Stimulated activated CD8-positive, alpha-beta memory T cell treated with anti-CD3 and anti-CD28 coated beads, Interleukin-7, amount 100 ng/mL, for 24 hours (primary cell): Measurements from ENCODE around the gene FKBP5.
"Not testable (repeated sequence)": the region's sequence is repeated elsewhere in the genome, so short reads cannot be mapped to it uniquely, and the experiment has no call there.

ENCODE experiments used
- DNase-seq: peaks from one replicate; pipeline ENCODE4 v3.0.0-alpha.2; 2020; ENCODE audit warnings: low read depth

FKBP5 gene

DNA sequence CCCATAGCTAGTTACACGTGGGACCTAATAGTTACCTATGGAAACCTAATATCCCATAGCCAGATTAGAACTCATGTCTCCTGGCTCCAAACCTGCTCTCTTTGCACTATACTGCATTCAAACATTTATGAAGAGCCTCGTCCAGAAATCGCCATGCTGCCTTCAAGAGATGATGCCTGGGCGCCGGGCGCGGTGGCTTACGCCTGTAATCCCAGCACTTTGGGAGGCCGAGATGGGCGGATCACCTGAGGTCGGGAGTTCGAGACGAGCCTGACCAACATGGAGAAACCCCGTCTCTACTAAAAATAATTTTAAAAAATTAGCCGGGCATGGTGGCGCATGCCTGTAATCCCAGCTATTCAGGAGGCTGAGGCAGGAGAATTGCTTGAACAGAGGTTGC lies 1.3 kb upstream of the FKBP5 start:
- not testable (repeated sequence) for DNase-seq

DNA sequence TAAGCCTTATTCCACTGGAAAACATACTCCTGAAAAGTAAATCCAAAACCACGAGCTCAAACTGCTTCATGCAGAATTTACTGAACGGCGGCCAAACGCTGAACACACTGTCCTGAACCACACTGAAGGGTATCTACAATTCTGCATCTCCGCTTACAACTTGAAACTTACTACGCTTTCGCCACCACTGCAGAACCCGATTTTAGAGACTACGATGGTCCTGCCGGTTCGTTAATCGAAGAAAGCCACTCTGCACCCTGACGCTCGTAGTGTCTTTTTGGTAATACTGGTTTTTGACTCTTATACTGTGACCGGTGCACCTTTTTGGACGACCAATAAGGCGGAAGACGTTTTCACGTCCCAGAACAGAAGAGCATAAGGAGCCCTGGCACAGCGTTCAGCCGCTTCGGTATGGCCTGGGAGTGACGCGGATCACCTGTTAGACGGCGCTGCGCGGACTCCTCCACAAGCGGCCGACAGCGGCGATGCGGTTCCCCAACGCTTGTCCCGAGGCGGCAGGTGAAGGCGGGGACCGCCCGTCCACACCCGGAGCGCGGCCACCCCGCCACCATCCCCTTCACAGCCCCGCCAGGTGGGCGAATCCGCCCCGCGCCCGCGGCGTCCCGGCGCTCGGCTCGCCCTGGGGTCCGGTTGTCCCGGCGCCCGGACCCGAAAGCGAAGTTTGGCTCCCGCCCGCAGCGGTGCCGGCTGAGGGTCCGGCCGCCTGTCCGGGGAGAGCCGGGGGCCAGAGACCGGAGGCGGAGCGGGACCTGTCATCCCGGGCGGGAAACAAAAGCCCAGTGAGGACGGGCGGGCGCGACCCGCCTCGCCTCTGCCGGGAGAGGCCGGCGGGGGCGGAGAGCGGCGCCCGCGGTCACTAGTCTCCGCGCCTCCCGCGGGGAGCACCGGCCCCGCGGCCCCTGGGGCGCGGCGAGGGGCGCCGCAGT lies 784 bp downstream of the FKBP5 start:
- DNase-seq, result no peak

DNA sequence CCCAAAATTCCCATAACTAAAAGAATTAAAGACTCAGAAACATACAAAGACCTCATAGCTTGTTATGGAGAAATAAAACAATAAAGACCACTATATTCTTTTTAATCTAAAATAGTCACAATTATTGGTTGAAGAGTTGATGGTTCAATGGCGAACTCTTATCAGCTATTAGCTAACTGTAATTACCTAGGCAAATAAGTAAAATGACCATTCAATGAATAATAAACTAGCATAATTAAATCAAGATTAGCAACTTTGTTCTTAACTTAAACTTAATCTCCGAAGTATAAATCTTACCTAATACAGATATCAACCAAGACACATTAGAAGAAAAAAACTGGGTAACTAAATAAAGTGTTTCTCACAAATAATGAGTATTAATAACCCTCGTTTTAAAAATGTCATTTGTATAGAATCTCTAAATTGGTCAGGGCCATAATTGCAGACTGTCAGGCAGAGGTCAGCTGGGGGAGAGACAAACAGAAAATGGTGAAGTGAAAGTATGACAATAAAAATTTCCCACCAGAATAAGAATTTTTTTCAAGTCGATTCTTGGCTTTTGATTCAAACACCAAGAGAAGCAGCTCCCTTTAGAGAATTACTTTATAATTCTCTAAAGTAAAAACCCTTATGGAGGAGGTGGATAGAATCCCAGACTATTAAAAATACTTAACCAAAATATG lies 1.7 kb downstream of the FKBP5 start:
- DNase-seq, result no peak

DNA sequence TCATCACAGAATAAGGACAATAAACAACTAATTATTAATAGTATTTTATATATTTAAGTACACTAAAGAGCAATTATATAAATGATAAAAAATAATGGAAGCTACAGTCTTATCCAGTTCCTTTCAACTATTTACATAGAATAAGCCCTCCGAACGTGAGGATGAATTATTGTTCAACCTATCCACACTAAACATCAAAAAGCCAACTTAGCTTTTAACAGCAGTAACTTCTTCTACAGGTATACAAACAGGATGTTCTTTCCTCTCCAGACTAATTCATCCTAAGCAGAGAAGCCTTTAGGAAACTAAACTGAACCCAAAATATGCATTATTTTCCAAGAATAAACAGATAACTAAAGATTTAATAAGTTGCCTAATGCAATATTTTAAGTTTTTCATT lies 2.3 kb downstream of the FKBP5 start:
- no peak for DNase-seq

DNA sequence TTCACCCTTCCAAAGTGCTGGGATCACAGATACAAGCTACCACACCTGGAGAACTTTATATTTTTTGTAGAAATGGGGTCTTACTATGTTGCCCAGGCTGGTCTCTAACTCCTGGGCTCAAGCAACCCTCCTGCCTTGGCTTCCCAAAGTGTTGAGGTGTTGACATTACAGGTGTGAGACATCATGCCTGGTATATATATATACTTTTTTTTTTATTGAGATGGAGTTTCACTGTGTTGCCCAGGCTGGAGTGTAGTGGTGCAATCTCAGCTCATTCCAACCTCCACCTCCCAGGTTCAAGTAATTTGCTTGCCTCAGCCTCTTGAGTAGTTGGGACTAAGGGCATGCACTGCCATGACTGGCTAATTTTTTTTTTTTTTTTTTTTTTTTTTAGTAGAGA lies 5.4 kb downstream of the FKBP5 start:
- DNase-seq, result no peak

DNA sequence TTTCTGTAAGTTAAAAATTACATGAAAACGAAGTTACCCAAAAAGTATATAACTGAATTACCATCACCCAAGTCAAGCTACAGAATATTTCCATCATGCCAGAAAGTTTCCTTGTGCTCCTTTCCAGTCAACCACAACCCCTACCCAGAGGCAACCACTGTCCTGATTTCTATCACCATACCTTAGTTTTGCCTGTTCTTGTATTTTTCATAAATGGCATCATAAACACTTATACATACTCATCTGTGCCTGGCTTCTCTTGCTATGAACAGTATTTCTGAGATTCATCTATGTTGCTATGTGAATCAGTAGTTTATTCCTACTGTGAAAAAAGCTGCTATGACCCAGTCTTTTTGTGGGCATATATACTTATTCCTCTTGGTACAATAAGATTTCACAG lies 7.4 kb downstream of the FKBP5 start:
- DNase-seq, result no peak

- no peak for DNase-seq
Measured at GRCh38 chr6:35679399-35679798, 9.3 kb downstream of the FKBP5 start.

GRCh38 chr6:35678814-35679213 lies 9.9 kb downstream of the FKBP5 start:
- no peak for DNase-seq

DNA sequence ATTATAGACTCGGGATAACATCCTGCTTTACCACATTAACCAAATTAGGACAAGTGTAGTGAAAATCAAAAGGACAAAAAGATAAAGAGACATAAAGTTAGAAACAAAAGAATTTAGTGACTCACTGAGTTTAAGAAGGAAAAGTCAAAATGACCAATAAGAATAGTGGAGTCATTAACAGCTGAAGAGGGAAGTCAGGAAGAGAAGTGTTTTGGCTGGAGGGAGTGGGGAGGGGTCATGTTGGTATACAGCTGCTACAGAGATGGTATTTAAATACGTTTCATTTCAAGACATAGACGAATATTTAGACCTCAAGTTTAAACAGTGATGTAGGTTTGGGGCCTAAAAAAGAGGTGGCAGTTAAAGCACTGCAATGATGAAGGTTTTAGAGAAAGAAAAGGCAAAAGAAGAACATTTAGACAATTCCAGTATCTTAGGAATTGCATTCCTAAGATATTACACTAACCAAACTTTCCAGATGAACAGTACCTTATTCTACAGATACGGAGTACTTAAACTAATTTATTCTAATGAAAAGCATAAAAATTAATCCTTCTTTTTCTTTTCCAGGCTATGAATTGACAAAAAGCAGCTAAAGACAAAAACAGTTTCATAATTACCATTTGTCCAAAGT lies 10.6 kb downstream of the FKBP5 start:
- DNase-seq, result no peak

DNA sequence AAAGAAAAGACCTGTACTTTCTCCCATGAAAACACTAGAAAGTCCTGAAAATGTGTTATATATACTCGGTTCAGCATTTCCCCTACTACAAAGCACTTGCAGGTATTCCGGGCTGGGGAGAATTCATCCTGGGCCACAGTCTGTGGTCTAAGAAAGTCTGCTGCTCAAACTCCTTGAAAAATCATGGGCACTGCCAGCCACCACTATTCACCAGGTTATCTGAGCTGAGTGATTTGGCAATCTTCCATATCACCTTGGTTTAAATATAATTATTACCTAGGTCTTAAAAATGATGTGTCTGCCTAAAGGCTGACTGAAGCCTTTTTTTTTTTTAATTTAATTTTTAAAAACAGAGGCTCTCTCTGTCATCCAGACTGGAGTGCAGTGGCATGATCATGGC lies 11.3 kb downstream of the FKBP5 start:
- no peak for DNase-seq

GRCh38 chr6:35675871-35676459 lies 12.8 kb downstream of the FKBP5 start:
- no peak for DNase-seq

DNA sequence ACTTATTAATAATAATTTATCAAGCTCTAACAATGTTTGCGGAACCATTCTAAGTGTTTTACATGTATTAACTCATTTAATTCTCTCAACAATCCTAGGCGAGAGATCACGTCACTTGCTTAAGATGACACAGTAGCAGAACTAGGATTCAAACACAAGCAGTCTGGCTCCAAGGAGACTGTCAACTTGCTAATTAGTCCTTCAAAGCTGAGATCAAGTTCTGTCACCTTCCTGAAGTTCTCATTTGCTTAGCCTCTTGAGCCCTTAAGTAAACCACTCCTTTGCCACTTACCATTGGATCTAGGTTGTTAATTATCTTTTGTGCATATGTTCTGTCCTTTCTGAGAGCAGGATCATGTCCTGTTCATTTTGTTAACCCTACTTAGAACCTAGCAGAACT lies 14.1 kb downstream of the FKBP5 start:
- DNase-seq, result no peak

DNA sequence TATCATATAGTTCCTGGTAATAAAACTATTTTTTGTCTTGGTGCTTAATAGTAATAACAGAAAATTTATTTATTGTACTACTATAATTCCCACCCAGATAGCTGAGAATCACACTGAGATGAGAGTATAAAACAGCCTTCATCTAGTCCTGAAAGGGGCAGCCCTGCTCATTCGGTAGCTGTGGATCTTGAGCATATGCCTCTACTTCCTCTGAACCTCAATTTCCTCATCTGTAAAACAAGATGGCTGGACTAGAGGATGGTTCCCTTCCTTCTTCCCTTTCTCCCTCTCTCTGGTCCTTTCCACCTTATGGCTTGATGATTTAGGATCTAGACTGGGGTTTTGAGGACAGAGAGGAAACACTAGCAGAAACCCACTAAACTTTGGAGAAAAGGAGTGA lies 15.0 kb downstream of the FKBP5 start:
- DNase-seq, result no peak

- not testable (repeated sequence) for DNase-seq
Measured at GRCh38 chr6:35673284-35673666, 15.4 kb downstream of the FKBP5 start.

GRCh38 chr6:35670453-35670852 lies 18.3 kb downstream of the FKBP5 start:
- not testable (repeated sequence) for DNase-seq

GRCh38 chr6:35669451-35670045 lies 19.2 kb downstream of the FKBP5 start:
- DNase-seq, result no peak

DNA sequence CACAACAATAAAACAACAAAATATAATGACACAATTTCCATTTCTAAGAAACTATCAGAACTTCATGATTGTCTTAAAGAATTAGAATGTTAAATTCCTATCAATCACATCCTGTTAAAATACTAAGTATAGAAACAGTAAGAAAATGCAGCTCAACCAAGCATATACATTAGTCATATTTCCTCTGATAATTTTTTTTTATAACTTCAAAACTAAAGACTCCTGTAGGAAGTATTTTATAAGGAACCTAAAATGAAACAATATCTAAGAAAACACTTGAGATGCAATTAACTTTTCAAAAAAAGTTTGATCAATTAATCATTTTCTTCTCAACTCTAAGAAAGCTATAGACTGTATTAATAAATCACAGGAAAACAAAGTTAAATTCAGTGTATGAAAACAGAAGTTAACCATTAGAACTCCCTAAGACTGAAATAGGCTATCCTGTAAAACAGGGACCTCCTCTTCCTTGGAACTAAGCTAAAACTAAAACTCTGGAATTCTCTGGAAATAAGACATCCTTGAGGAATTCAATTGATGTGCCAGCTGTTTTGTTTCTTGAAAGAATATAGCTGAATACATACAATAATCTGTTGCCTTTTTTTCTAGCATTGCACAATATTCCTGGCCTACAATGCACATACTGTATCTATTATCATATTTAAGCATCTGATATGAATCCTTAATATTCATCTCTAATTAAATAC lies 19.8 kb downstream of the FKBP5 start:
- DNase-seq, result no peak

DNA sequence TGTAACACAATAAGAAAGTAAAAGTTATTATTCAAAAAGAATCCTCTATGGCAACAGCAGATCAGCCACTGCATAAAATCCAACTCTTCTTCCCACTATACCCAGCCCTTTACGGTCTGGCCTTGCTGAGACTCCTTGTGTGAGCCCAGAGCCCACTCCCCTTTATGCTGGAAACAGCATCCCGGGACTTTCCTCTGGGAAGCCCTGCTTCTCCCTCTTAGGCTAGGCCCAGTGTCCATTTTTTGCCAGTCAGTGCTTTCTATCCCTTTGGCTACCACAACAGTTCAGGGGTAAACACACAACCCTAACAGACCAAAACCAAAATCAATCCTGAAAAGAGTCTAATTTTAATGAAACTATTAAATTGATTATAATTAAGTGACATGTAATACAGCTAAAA lies 20.6 kb downstream of the FKBP5 start:
- DNase-seq, result no peak

DNA sequence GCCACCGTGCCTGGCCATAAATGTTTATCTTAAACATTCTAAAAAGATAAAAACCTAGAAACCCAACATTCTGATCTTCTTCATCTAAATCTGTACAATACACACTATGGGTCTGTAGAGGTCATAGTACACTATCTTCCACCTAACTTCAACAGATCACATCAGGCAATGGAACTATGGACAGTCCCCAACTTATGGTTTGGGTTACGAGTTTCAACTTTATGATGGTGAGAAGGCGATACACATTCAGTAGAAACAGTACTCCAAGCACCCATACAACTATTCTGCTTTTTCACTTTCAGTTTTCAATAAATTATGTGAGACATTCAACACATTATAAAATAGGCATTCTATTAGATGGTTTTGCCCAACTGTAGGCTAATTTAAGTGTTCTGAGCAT lies 23.1 kb downstream of the FKBP5 start:
- DNase-seq, result no peak

GRCh38 chr6:35664945-35665344 lies 23.8 kb downstream of the FKBP5 start:
- no peak for DNase-seq

DNA sequence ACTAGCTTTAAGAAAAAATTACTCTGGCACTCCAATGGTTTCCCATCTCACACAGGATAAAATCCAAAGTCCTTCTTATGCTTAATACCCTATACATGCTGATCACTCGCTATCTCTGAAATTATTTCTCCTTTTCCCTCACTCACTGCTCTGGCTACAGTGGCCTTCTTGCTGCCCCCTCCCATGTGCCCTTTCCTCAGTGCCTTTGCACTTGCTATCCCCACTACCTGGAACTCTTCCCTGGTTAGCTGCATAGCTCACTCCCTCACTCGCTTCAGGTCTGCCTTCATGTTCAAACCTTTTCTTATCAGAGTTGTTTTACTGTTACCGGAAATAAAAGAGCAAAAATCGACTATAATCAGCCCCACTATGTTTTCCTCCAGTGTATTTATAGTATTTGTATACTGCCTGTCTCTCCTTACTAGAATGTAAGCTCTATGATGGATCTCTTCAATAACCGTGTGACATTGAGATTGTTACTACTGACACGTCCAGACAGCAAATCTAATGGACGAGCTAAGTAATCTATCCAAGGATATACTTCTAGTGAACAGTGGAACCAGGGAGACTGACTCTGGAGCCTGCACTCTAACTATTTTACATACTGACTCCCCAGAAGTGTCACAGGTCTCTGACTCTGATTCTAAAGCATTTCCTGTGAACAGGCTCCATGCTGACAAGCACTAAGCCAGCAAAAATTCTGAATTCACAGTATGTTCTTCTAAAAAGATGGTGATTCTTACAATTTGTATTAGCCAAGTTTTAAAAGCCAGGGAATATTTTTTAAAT lies 25.1 kb downstream of the FKBP5 start:
- no peak for DNase-seq
